Measurements from ENCODE around the gene PTF1A.
"Not testable (repeated sequence)": the region's sequence is repeated elsewhere in the genome, so short reads cannot be mapped to it uniquely, and the experiment has no call there.

Gene PTF1A

GRCh38 chr10:23204773-23205172 lies 12.7 kb downstream of the PTF1A start:
- no peak for DNase-seq

GRCh38 chr10:23205972-23206642 lies 14.0 kb downstream of the PTF1A start:
- no peak for DNase-seq

DNA sequence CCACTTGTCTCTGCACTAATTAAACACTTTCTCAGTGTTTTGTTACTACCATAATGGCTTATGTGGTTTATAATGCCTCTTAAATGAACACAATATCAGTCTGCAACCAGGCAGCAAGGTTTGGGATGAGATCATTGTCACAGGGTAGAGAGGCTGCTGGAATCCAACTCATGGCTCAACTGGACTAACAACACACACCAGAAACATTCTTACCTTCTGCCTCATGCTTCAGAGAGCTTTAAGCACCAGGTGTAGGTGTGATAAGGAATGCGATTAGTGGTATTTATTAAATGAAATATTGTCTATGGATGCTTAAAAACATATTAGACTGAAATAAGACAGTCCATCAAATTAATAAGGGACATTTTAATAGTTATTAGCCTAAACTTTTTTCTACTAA lies 25.4 kb downstream of the PTF1A start:
- no peak for DNase-seq

- DNase-seq: no peak
These were observed 38.5 kb downstream of the PTF1A start for GRCh38 chr10:23230582-23230981.

DNA sequence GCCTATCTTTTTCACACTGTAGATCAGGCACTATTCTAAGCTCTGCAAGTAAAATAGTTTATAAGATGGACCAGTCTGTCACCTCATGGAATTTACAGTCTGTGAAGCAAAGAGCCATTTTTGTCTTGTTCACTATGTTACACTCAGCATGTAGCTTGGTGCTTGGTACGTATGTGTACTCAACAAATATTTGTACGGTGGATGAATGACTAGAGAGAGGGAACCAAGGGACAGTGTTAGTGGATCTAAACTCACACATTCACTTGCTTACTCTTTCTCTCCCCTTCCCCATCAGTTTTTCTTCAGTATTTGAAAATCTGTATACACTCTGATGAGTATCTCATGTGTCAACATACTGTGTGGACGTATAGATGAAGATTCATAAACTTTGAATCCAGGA lies 45.9 kb downstream of the PTF1A start:
- DNase-seq: no peak

DNA sequence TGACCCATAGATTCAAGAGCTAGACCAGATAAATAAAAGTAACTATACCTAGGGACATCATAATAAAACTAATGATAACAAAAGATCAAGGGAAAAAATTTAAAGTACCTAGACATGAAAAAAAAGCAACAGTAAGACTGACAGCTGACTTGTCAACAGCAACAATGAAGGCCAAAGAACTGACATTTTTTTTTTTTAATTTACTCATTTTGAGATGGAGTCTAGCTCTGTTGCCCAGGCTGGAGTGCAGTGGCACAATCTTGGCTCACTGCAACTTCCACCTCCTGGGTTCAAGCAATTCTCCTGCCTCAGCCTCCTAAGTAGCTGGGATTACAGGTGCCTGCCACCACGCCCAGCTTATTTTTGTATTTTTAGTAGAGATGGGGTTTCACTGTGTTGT lies 49.7 kb downstream of the PTF1A start:
- not testable (repeated sequence) for DNase-seq

Data from CD4-positive, alpha-beta T cell treated with Interleukin-4 for 4 hours (primary cell).